CD4-positive, CD25-positive, alpha-beta regulatory T cell (primary cell): ENCODE data around the gene PHAF1. TPM values are rescaled to one million over a fixed set of nuclear protein-coding genes. Genes with fewer than 3 reads are reported as not detected.
A peak's percentile ranks its signal among the peaks of the same experiment; 100 is the strongest.

ENCODE experiments used
- ATAC-seq, 2 donors: fragments of 150-1000 bp; cut with Tn5 transposase; one replicate each; pipeline ENCODE4 v1.10.0; 2021; ENCODE audit warnings: low read depth in 2 of 2, moderate number of reproducible peaks in 2 of 2, moderate library complexity in 1 of 2
- DNase-seq, 3 donors: peaks; one replicate each; pipeline versions ENCODE4 v3.0.0 to v3.0.0-alpha.2; 2012 to 2022; ENCODE audit warnings: mixed read lengths in 1 of 3
- H3K27ac ChIP-seq: one replicate; pipeline ENCODE4 v1.7.0; 2013; ENCODE audit warnings: mild to moderate bottlenecking, low read length; ENCODE audit not compliant: insufficient read depth, poor library complexity, severe bottlenecking
- H3K27me3 ChIP-seq: one replicate; pipeline ENCODE4 v1.7.0; 2013; ENCODE audit warnings: low read length; ENCODE audit not compliant: control insufficient read depth, insufficient read depth
- H3K36me3 ChIP-seq: one replicate; pipeline ENCODE4 v1.7.0; 2013; ENCODE audit warnings: mild to moderate bottlenecking, low read length, moderate library complexity; ENCODE audit not compliant: control insufficient read depth, insufficient read depth
- H3K4me1 ChIP-seq: 2 replicates; pipeline ENCODE4 v1.7.0; 2013; ENCODE audit warnings: mild to moderate bottlenecking, low read length; ENCODE audit not compliant: insufficient read depth, control insufficient read depth, poor library complexity, severe bottlenecking
- H3K4me3 ChIP-seq: one replicate; pipeline ENCODE4 v1.7.0; 2013; ENCODE audit warnings: low read depth, mild to moderate bottlenecking, low read length, moderate library complexity
- H3K9me3 ChIP-seq, 2 experiments: 1 replicate in 1 of 2; 2 replicates in 1 of 2; pipeline ENCODE4 v1.7.0; 2013; ENCODE audit warnings: low read length in 2 of 2, mild to moderate bottlenecking in 1 of 2, moderate library complexity in 1 of 2; ENCODE audit not compliant: control insufficient read depth in 2 of 2
- H3K27ac Mint-ChIP-seq, 3 donors: one replicate each; pipeline ENCODE4 v1.8.0; 2020 to 2022; ENCODE audit warnings: mild to moderate bottlenecking in 3 of 3, mixed read lengths in 3 of 3, moderate library complexity in 2 of 3
- H3K27me3 Mint-ChIP-seq: one replicate; pipeline ENCODE4 v1.8.0; 2022; ENCODE audit warnings: mild to moderate bottlenecking, mixed read lengths
- H3K36me3 Mint-ChIP-seq: one replicate; pipeline ENCODE4 v1.8.0; 2020; ENCODE audit warnings: mixed read lengths
- H3K4me1 Mint-ChIP-seq, 4 donors: one replicate each; pipeline ENCODE4 v1.8.0; 2020 to 2022; ENCODE audit warnings: mixed read lengths in 4 of 4, mild to moderate bottlenecking in 1 of 4
- H3K4me3 Mint-ChIP-seq, 4 donors: one replicate each; pipeline ENCODE4 v1.8.0; 2020 to 2022; ENCODE audit warnings: mild to moderate bottlenecking in 4 of 4, mixed read lengths in 4 of 4, moderate library complexity in 3 of 4
- H3K9me3 Mint-ChIP-seq, 7 donors: one replicate each; pipeline ENCODE4 v1.8.0; 2020 to 2022; ENCODE audit warnings: mixed read lengths in 7 of 7, mild to moderate bottlenecking in 3 of 7, moderate library complexity in 2 of 7
- polyA plus RNA-seq, 4 donors: library from polyadenylated mRNA; unstranded; fragments of 300-500 nt; fragmentation: Illumina TruSeq; gene quantifications; one replicate each; pipeline ENCODE4 v1.2.3, GENCODE V29; 2021
- total RNA-seq: library from RNA; stranded (reverse); gene quantifications from one replicate; pipeline ENCODE4 v1.2.3, GENCODE V29; 2022

The PHAF1 gene
- total and polyA plus RNA-seq, 5 donors from 2014 or later, result 10.0 to 19.2 (median 12.0) TPM

DNA sequence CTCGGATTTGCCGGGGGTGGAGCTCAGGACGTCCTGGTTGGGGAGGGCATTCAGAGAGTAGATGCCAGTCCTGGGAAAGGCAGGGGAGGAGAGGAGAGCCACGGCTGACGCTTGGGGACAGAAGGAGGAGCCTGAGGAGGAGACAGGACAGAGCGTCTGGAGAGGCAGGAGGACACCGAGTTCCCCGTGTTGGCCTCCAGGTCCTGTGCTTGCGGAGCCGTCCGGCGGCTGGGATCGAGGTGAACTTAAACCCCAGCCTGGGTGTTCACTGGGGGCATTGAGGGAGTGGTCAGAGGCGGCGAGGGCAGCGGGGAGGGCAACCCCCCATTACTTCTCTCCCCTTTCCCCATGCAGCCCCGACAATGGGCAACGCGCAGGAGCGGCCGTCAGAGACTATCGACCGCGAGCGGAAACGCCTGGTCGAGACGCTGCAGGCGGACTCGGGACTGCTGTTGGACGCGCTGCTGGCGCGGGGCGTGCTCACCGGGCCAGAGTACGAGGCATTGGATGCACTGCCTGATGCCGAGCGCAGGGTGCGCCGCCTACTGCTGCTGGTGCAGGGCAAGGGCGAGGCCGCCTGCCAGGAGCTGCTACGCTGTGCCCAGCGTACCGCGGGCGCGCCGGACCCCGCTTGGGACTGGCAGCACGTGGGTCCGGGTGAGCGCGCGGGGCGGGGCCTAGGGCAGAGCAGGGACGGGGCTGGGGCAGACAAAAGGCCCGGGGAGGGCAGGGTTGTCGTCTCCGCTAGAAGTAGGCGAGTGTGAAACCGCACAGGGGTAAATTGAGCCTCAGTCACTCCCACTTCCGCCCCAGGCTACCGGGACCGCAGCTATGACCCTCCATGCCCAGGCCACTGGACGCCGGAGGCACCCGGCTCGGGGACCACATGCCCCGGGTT, 64.3 kb downstream of the PHAF1 start:
- peak overlapping the region; percentile 37 for H3K4me3 ChIP-seq
- H3K9me3 ChIP-seq, result no peaks in the 10 kb centered on the region
- ATAC-seq (peak; percentile 75 to 83), DNase-seq (peak; percentile 54 to 81 (median 55))
- peaks cover 45% of the 10 kb centered on the region for H3K4me1 ChIP-seq
- H3K4me3 Mint-ChIP-seq, result peak overlapping the region; percentile 82 to 89 (median 84)
- peaks cover 59% of the 10 kb centered on the region for H3K27me3 Mint-ChIP-seq
- H3K9me3 Mint-ChIP-seq, result peaks cover 0 to 3% (median 0%) of the 10 kb centered on the region in 7 donors
- peak overlapping the region in 2 of 3 donors; percentile 68 to 78 for H3K27ac Mint-ChIP-seq
- H3K27me3 ChIP-seq, result peaks cover 18% of the 10 kb centered on the region
- no peaks in the 10 kb centered on the region for H3K36me3 ChIP-seq
- peaks cover 5 to 37% (median 21%) of the 10 kb centered on the region in 4 donors for H3K4me1 Mint-ChIP-seq
- no peak overlapping the region for H3K27ac ChIP-seq
- no peaks in the 10 kb centered on the region for H3K36me3 Mint-ChIP-seq

DNA sequence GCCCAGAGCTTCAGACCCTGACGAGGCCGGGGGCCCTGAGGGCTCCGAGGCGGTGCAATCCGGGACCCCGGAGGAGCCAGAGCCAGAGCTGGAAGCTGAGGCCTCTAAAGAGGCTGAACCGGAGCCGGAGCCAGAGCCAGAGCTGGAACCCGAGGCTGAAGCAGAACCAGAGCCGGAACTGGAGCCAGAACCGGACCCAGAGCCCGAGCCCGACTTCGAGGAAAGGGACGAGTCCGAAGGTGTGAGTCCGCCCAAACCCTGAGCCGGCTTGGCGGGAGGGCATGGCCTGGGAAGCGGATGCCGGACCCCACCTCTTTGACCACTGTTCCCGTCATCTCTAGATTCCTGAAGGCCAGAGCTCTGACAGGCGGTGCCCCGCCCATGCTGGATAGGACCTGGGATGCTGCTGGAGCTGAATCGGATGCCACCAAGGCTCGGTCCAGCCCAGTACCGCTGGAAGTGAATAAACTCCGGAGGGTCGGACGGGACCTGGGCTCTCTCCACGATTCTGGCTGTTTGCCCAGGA, 65.0 kb downstream of the PHAF1 start:
- Histone ChIP-seq H3K27ac (no peak overlapping the region), H3K27me3 (peaks cover 18% of the 10 kb centered on the region), H3K4me3 (no peak overlapping the region), H3K4me1 (peaks cover 41% of the 10 kb centered on the region), H3K9me3 (no peaks in the 10 kb centered on the region), H3K36me3 (no peaks in the 10 kb centered on the region)
- Mint-ChIP-seq H3K4me3 (peak overlapping the region in 2 of 4 donors; percentile 82 to 83), H3K27ac (no peak overlapping the region), H3K4me1 (peaks cover 5 to 34% (median 19%) of the 10 kb centered on the region in 4 donors), H3K27me3 (peaks cover 52% of the 10 kb centered on the region), H3K36me3 (no peaks in the 10 kb centered on the region), H3K9me3 (peaks cover 0 to 3% (median 0%) of the 10 kb centered on the region in 7 donors)
- no peak for DNase-seq
- ATAC-seq, result no peak

GRCh38 chr16:67176662-67177061, 66.9 kb downstream of the PHAF1 start:
- H3K4me3 ChIP-seq, result no peak overlapping the region
- H3K9me3 ChIP-seq, result no peaks in the 10 kb centered on the region
- H3K36me3 ChIP-seq, result no peaks in the 10 kb centered on the region
- no peak overlapping the region for H3K27ac ChIP-seq
- ATAC-seq (no peak), DNase-seq (no peak)
- peaks cover 0 to 3% (median 0%) of the 10 kb centered on the region in 7 donors for H3K9me3 Mint-ChIP-seq
- H3K4me1 Mint-ChIP-seq, result peaks cover 5 to 26% (median 15%) of the 10 kb centered on the region in 4 donors
- peaks cover 30% of the 10 kb centered on the region for H3K4me1 ChIP-seq
- H3K27ac Mint-ChIP-seq, result no peak overlapping the region
- peaks cover 11% of the 10 kb centered on the region for H3K27me3 ChIP-seq
- peak overlapping the region in 2 of 4 donors; percentile 9 to 65 for H3K4me3 Mint-ChIP-seq
- peaks cover 37% of the 10 kb centered on the region for H3K27me3 Mint-ChIP-seq
- no peaks in the 10 kb centered on the region for H3K36me3 Mint-ChIP-seq

- DNase-seq (peak in 2 of 3 donors; percentile 43 to 70), ATAC-seq (peak; percentile 18 to 34)
- no peak overlapping the region for H3K27ac ChIP-seq
- H3K9me3 Mint-ChIP-seq, result peaks cover 0 to 2% (median 0%) of the 10 kb centered on the region in 7 donors
- H3K27me3 Mint-ChIP-seq, result peaks cover 29% of the 10 kb centered on the region
- H3K36me3 ChIP-seq, result no peaks in the 10 kb centered on the region
- H3K4me1 Mint-ChIP-seq, result peaks cover 5 to 23% (median 15%) of the 10 kb centered on the region in 4 donors
- no peaks in the 10 kb centered on the region for H3K36me3 Mint-ChIP-seq
- H3K9me3 ChIP-seq, result no peaks in the 10 kb centered on the region
- peak overlapping the region; percentile 18 to 65 (median 54) for H3K4me3 Mint-ChIP-seq
- H3K27me3 ChIP-seq, result peaks cover 8% of the 10 kb centered on the region
- H3K4me1 ChIP-seq, result peaks cover 30% of the 10 kb centered on the region
- no peak overlapping the region for H3K27ac Mint-ChIP-seq
- no peak overlapping the region for H3K4me3 ChIP-seq
These were observed 68.3 kb downstream of the PHAF1 start for GRCh38 chr16:67177743-67178699.

DNA sequence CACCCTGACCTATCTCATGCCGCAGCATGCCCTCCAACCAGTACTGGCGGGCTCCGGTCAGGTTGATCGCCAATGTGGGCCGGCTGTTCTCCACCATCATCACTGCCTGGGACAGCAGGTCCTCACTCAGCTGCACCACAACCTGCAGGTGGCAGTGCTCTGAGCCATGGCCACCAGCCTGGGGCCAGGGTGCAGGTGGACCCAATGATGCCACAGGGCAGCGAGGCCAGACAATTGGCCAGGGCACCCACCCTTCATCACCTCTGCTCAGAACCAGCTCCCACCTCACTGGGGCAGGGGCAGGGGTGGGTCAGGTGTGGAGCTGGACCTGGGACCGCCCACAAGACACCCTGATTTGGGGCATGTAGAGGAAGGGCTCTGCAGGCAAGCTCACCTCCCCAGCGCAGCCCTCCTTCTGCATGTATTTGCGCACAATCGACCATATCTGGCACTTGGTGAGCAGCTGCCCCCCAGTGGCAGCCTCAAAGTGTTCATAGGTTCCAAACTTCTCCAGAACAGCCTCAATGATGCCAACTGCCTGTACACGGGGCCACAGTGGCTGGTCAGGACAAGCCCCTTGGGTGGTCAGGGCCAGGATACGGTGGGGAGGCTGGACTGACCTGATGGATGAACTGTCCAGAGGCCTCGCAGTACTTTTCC, 69.8 kb downstream of the PHAF1 start:
- H3K9me3 ChIP-seq, result no peaks in the 10 kb centered on the region
- H3K4me3 Mint-ChIP-seq, result peak overlapping the region in 2 of 4 donors; percentile 2 to 35
- peaks cover 0 to 2% (median 0%) of the 10 kb centered on the region in 7 donors for H3K9me3 Mint-ChIP-seq
- H3K27me3 ChIP-seq, result no peaks in the 10 kb centered on the region
- peaks cover 18% of the 10 kb centered on the region for H3K27me3 Mint-ChIP-seq
- no peak overlapping the region for H3K27ac Mint-ChIP-seq
- no peaks in the 10 kb centered on the region for H3K36me3 ChIP-seq
- DNase-seq (peak in 1 of 3 donors; percentile 45), ATAC-seq (no peak)
- peaks cover 0 to 14% (median 8%) of the 10 kb centered on the region in 4 donors for H3K4me1 Mint-ChIP-seq
- H3K4me1 ChIP-seq, result peaks cover 21% of the 10 kb centered on the region
- no peak overlapping the region for H3K27ac ChIP-seq
- no peaks in the 10 kb centered on the region for H3K36me3 Mint-ChIP-seq
- no peak overlapping the region for H3K4me3 ChIP-seq

DNA sequence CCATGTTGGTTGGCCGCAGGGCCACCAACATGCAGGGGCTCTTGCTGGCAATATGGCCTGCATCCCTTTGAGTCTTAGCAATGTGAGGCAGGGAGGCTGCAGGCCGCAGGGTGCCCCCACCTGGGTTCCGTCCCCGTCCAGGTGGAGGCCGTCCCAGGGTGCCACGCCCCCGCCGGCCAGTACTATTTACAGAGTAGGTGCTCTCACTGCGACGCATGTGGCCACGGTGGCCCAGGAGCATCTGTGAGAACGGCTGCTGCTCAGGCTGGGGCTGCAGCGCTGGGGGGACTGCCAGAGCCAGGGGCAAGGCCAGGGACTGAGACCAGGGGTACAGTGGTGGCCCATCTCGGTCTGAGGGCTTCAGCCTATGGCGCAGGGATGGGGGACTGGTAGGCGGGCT, 70.4 kb downstream of the PHAF1 start:
- H3K4me1 ChIP-seq, result peaks cover 23% of the 10 kb centered on the region
- no peaks in the 10 kb centered on the region for H3K36me3 ChIP-seq
- Mint-ChIP-seq H3K4me1 (peaks cover 0 to 18% (median 9%) of the 10 kb centered on the region in 4 donors), H3K27me3 (peaks cover 19% of the 10 kb centered on the region), H3K27ac (no peak overlapping the region), H3K36me3 (no peaks in the 10 kb centered on the region), H3K9me3 (peaks cover 0 to 2% (median 0%) of the 10 kb centered on the region in 7 donors), H3K4me3 (no peak overlapping the region)
- DNase-seq, result no peak
- no peak overlapping the region for H3K4me3 ChIP-seq
- no peaks in the 10 kb centered on the region for H3K9me3 ChIP-seq
- no peaks in the 10 kb centered on the region for H3K27me3 ChIP-seq
- no peak for ATAC-seq
- no peak overlapping the region for H3K27ac ChIP-seq

- Histone ChIP-seq H3K4me3 (no peak overlapping the region), H3K27ac (no peak overlapping the region), H3K9me3 (no peaks in the 10 kb centered on the region), H3K36me3 (no peaks in the 10 kb centered on the region), H3K27me3 (peaks cover 1% of the 10 kb centered on the region), H3K4me1 (peaks cover 31% of the 10 kb centered on the region)
- no peak overlapping the region for H3K4me3 Mint-ChIP-seq
- H3K27me3 Mint-ChIP-seq, result peaks cover 19% of the 10 kb centered on the region
- DNase-seq (no peak), ATAC-seq (no peak)
- no peak overlapping the region for H3K27ac Mint-ChIP-seq
- H3K36me3 Mint-ChIP-seq, result no peaks in the 10 kb centered on the region
- peaks cover 0 to 2% (median 0%) of the 10 kb centered on the region in 7 donors for H3K9me3 Mint-ChIP-seq
- H3K4me1 Mint-ChIP-seq, result peaks cover 4 to 23% (median 13%) of the 10 kb centered on the region in 4 donors
These were observed 71.6 kb downstream of the PHAF1 start for GRCh38 chr16:67181346-67181745.
